Body of pancreas (tissue), 4 donors: Measurements from ENCODE around the gene DDR1. TPM values are rescaled to one million over a fixed set of nuclear protein-coding genes. Genes with fewer than 3 reads are reported as not detected.

ENCODE experiments used
- ATAC-seq: fragments of 150-250 bp; one replicate; pipeline ENCODE4 v1.9.1; 2016
- DNase-seq, 4 donors: peaks; one replicate each; pipeline ENCODE4 v3.0.0-alpha.2; 2019
- H3K27ac ChIP-seq, 4 donors: fragments of 200-600 bp; sonication (generic); 1 replicate in 3 of 4; 2 replicates in 1 of 4; pipeline versions ENCODE4 v1.5.1 to v1.6.1; 2016 to 2019; ENCODE audit warnings: mild to moderate bottlenecking in 1 of 4, mixed read lengths in 1 of 4, moderate library complexity in 1 of 4
- H3K27me3 ChIP-seq, 2 donors: fragments of 200-600 bp; sonication (generic); one replicate each; pipeline ENCODE4 v1.6.0; 2016; ENCODE audit warnings: mild to moderate bottlenecking in 1 of 2
- H3K36me3 ChIP-seq, 2 donors: fragments of 200-600 bp; sonication (generic); replicated peaks in 1 of 2; 2 replicates each; pipeline ENCODE4 v1.5.1; 2016; ENCODE audit warnings: low read depth in 2 of 2; ENCODE audit not compliant: insufficient read depth in 1 of 2
- H3K4me1 ChIP-seq: fragments of 200-600 bp; sonication (generic); one replicate; pipeline ENCODE4 v1.6.0; 2016
- H3K4me3 ChIP-seq, 2 donors: fragments of 200-600 bp; sonication (generic); 1 replicate in 1 of 2; 2 replicates in 1 of 2; pipeline ENCODE4 v1.5.1; 2016 to 2019
- H3K9me3 ChIP-seq, 3 donors: fragments of 200-600 bp; sonication (generic); 1 replicate in 2 of 3; 2 replicates in 1 of 3; pipeline ENCODE4 v1.5.1; 2016
- POLR2A ChIP-seq, 3 donors: fragments of 450-650 bp; IDR thresholded peaks; one replicate each; pipeline ENCODE4 v1.6.1; 2016; ENCODE audit warnings: antibody characterized with exemption in 3 of 3, mild to moderate bottlenecking in 2 of 3
- WGBS, 2 donors: methylation state at CpG; one replicate each; pipeline ENCODE4 v1.1.5; 2017; 5-methylcytosine and 5-hydroxymethylcytosine counted together
- intact Hi-C: fragments of 100-400 bp; cut with DNase I; formaldehyde crosslinking; loops from one replicate; pipeline ENCODE4 v1.15.1; 2023
- total RNA-seq, 2 donors: library from RNA; depleted of rRNA; stranded (reverse); fragments of >200 nt; gene quantifications; one replicate each; pipeline ENCODE4 v1.1.0, GENCODE V29; 2016
- TF ChIP-seq, protein P1 (sequence below), 7 experiments: fragments of 450-650 bp in 4 of 7; fragments of 200-600 bp in 3 of 7; sonication (generic) in 3 of 7; IDR thresholded peaks; one replicate each; pipeline ENCODE4 v1.5.1; 2016 to 2019; ENCODE audit warnings: antibody characterized with exemption in 7 of 7

Gene DDR1
- total RNA-seq, 2 donors from 2014 or later: 90.3 to 97.3 TPM

DNA sequence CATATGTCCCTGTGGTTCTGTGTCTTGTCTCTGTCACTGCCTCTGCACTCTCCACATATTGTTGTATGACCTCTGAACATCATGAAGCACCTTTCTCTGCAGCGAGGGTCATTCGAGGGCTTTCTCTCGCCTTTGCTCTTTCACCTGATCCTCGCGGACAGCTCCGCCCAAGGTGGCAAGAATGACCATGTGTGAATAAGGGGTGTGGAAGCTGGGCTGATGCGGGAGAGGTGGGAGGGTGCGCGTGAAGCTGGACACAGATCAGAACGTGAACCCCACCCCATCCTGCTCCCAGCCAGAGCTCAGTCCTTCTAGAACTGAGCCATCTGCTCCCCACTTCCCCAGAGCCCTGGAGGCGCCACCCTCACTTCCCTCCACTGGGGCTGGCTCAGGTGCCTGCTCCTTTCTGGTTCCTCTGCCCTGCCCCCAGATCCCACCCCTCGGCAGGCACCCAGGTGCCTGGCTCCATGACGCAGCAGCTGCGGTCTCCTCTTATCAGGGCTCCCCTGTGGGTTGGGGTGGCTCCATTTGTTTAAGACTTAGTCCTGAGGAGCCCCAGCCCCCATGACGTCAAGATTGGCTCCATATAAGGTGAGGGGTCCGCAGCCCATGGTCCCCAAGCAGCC lies 56.2 kb downstream of the DDR1 start, which contains the start of gene MUCL3:
Gene MUCL3 (plus strand): TSS at position 613 of the 626 bp plus-strand sequence. CDS start 27 bp downstream, outside the sequence.
- intact Hi-C loops: no loop called here
- DNase-seq: no peak

DNA sequence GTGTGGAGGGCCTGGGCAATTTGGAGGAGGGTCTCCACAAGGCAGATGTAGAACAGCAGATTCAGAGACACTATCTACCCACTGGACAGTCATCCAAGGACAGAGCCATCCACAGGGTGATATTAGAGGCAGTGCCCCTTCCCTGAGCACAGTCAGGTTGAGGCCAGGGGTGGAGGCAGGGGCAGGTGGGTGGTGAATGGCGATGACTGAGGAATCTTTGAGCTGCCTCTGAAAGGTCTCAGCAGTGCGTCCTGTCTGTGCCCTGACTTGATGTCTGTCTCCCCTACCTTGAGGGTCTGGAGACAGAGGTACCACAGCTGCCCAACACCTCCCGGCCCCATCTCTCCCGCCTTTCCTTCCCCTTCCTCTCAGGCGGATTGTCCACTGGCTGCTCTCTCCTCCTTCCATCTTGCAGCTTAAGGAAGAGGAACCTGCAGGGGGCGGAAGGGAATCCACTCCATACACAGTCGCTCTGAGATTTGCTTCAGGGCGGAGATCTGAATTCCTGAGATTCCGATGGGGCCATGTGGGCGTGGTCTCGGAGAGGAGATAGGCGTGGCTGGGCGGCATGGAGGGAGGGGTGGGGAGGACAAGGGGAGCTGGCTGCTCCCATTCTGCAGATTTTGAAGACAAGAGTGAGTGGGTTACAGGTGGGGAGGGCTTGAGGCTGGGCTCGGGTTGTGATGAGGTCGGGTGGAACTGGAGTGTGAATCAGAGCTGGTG lies 58.2 kb downstream of the DDR1 start:
- no peak for TF ChIP-seq POLR2A (IDR thresholded peaks at IDR 0.05)
- TF ChIP-seq, protein P1, sequence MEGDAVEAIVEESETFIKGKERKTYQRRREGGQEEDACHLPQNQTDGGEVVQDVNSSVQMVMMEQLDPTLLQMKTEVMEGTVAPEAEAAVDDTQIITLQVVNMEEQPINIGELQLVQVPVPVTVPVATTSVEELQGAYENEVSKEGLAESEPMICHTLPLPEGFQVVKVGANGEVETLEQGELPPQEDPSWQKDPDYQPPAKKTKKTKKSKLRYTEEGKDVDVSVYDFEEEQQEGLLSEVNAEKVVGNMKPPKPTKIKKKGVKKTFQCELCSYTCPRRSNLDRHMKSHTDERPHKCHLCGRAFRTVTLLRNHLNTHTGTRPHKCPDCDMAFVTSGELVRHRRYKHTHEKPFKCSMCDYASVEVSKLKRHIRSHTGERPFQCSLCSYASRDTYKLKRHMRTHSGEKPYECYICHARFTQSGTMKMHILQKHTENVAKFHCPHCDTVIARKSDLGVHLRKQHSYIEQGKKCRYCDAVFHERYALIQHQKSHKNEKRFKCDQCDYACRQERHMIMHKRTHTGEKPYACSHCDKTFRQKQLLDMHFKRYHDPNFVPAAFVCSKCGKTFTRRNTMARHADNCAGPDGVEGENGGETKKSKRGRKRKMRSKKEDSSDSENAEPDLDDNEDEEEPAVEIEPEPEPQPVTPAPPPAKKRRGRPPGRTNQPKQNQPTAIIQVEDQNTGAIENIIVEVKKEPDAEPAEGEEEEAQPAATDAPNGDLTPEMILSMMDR (IDR thresholded peaks at IDR 0.05): peak in 5 of 7 experiments; percentile 26 to 61 (median 58)
- no peak overlapping the region for H3K27ac ChIP-seq
- H3K9me3 ChIP-seq: no peaks in the 10 kb centered on the region
- no peaks in the 10 kb centered on the region for H3K27me3 ChIP-seq
- WGBS, 2 donors: 13 to 20% methylated on average over 8 to 15 of the region's 15 CpGs
- DNase-seq (peak; percentile 81 to 85 (median 82)), ATAC-seq (peak; percentile 82)
- peaks cover 39% of the 10 kb centered on the region for H3K4me1 ChIP-seq
- H3K36me3 ChIP-seq: no peaks in the 10 kb centered on the region
- H3K4me3 ChIP-seq: no peak overlapping the region
- intact Hi-C loops: no loop called here

More for the DNA sequence above, 56.2 kb downstream of the DDR1 start, which contains the start of gene MUCL3:
- Histone ChIP-seq H3K27me3 (no peaks in the 10 kb centered on the region), H3K9me3 (no peaks in the 10 kb centered on the region), H3K4me1 (peaks cover 39% of the 10 kb centered on the region), H3K27ac (peak within 1 kb of the TSS in 1 of 4 donors; percentile 56), H3K36me3 (no peaks in the 10 kb centered on the region), H3K4me3 (no peak within 1 kb of the TSS)
- no peak for ATAC-seq
- WGBS, 2 donors: 59 to 70% methylated on average over 15 to 16 of the region's 16 CpGs
- TF ChIP-seq, protein P1 (IDR thresholded peaks at IDR 0.05): no peak
- TF ChIP-seq POLR2A (IDR thresholded peaks at IDR 0.05): no peak

DNA sequence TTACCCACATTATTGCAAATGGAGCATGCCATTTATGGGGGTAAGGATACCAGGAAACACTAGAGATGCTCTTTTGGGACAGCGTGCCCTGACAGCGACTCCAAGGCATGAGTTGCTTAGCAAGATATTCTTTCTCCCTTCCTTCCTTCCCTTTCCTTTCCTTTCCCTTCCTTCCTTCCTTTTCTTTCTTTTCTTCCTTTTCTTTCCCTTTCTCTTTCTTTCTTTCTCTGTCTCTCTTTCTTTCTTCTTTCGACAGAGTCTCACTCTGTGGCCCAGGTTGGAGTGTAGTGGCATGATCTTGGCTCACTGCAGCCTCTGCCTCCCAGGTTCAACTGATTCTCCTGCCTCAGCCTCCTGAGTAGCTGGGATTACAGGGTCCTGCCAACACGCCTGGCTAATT lies 59.7 kb downstream of the DDR1 start:
- H3K27ac ChIP-seq: no peak overlapping the region
- TF ChIP-seq, protein P1 (IDR thresholded peaks at IDR 0.05): no peak
- no peak for TF ChIP-seq POLR2A (IDR thresholded peaks at IDR 0.05)
- DNase-seq (no peak), ATAC-seq (no peak)
- no peaks in the 10 kb centered on the region for H3K9me3 ChIP-seq
- H3K4me3 ChIP-seq: no peak overlapping the region
- no peaks in the 10 kb centered on the region for H3K27me3 ChIP-seq
- H3K36me3 ChIP-seq: no peaks in the 10 kb centered on the region
- peaks cover 24% of the 10 kb centered on the region for H3K4me1 ChIP-seq
- intact Hi-C loops: no loop called here
- 80% methylated on average over 4 of the region's 4 CpGs for WGBS, 2 donors

DNA sequence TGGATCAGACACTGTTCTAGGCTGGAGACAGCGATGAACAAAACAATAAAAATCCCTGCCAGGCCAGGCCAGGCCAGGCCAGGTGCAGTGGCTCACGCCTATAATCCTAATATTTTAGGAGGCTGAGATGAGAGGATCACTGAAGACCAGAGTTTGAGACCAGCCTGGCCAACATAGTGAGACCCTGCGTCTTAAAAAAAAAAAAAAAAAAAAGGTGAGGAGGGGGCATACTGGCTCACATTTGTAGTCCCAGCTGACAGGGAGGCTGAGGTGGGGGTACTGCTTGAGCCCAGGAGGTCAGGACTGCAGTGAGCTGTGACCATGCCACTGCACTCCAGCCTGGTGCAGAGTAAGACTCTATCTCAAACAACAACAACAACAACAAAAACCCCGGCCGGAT lies 61.0 kb downstream of the DDR1 start:
- H3K4me3 ChIP-seq: no peak overlapping the region
- WGBS, 2 donors: 61 to 77% methylated on average over 5 of the region's 5 CpGs
- no peaks in the 10 kb centered on the region for H3K27me3 ChIP-seq
- intact Hi-C loops: no loop called here
- ATAC-seq (no peak), DNase-seq (no peak)
- no peak for TF ChIP-seq POLR2A (IDR thresholded peaks at IDR 0.05)
- TF ChIP-seq, protein P1 (IDR thresholded peaks at IDR 0.05): no peak
- no peak overlapping the region for H3K27ac ChIP-seq
- H3K36me3 ChIP-seq: no peaks in the 10 kb centered on the region
- peaks cover 15% of the 10 kb centered on the region for H3K4me1 ChIP-seq
- H3K9me3 ChIP-seq: no peaks in the 10 kb centered on the region
